Esophagus squamous epithelium (tissue), 4 donors: ENCODE measurements around the gene HSPA1L.

ENCODE experiments used
- CTCF ChIP-seq, 6 experiments: fragments of 450-650 bp in 4 of 6; fragments of 200-600 bp in 2 of 6; sonication (generic) in 2 of 6; IDR thresholded peaks; one replicate each; pipeline ENCODE4 v1.5.1; 2016 to 2019; ENCODE audit warnings: antibody characterized with exemption in 6 of 6, mild to moderate bottlenecking in 4 of 6, moderate library complexity in 4 of 6
- POLR2A ChIP-seq, 4 donors: fragments of 450-650 bp; IDR thresholded peaks; one replicate each; pipeline ENCODE4 v1.6.1; 2017; ENCODE audit warnings: antibody characterized with exemption in 4 of 4, mild to moderate bottlenecking in 4 of 4, moderate library complexity in 3 of 4

GRCh38 chr6:31850765-31851484, 35.8 kb upstream of the HSPA1L start:
- TF ChIP-seq CTCF (IDR thresholded peaks at IDR 0.05) (no peak), POLR2A (IDR thresholded peaks at IDR 0.05) (no peak)
